GM12878 (cell line): ENCODE measurements around the gene SELPLG. TPM values are rescaled to one million over a fixed set of nuclear protein-coding genes. Genes with fewer than 3 reads are reported as not detected.
A peak's percentile ranks its signal among the peaks of the same experiment; 100 is the strongest.

Experiments
- ATAC-seq: fragments of 200-7000 bp; cut with Tn5 transposase; 3 replicates; pipeline ENCODE4 v1.9.1; 2020; ENCODE audit warnings: mild to moderate bottlenecking, moderate library complexity
- BruUV-seq: library from RNA; stranded (reverse); fragments of 400-500 nt; replicated peaks from 2 replicates; lab custom pipeline; 2021; lab: Mats Ljungman, UMichigan
- CTCF ChIA-PET: fragments of 300-600 bp; sonication (Branson Sonifier 250); formaldehyde crosslinking; extraction: SDS; loops from one replicate; lab custom pipeline; 2021; ENCODE audit warnings: inconsistent platforms; lab: Yijun Ruan, JAX
- POLR2A ChIA-PET: fragments of 350-600 bp; formaldehyde crosslinking; extraction: SDS; loops from one replicate; lab custom pipeline; 2021; ENCODE audit warnings: inconsistent platforms; lab: Charles Lee
- RAD21 ChIA-PET: fragments of 300-600 bp; sonication (Branson Sonifier 250); formaldehyde crosslinking; loops from one replicate; lab custom pipeline; 2023; ENCODE audit warnings: antibody characterized with exemption; ENCODE audit not compliant: unreplicated experiment; lab: Charles Lee
- SMC1A ChIA-PET: fragments of 300-600 bp; sonication (Branson Sonifier 250); formaldehyde crosslinking; loops from one replicate; lab custom pipeline; 2023; ENCODE audit not compliant: unreplicated experiment, uncharacterized antibody; lab: Charles Lee
- DNase-seq: peaks from one replicate; pipeline ENCODE4 v3.0.0-alpha.2; 2011; ENCODE audit warnings: low read depth, low spot score
- FAIRE-seq: peaks from 3 replicates; lab custom pipeline; 2011; peaks lifted over from hg19 to GRCh38; lab: Jason Lieb, UNC
- H2AFZ ChIP-seq: 2 replicates; pipeline ENCODE4 v1.6.0; 2011; ENCODE audit warnings: low read depth, low read length, control low read depth; ENCODE audit not compliant: control insufficient read depth
- H3K27ac ChIP-seq: 2 replicates; pipeline ENCODE4 v1.5.1; 2011; ENCODE audit warnings: control low read depth; ENCODE audit not compliant: control insufficient read depth, insufficient read depth
- H3K27me3 ChIP-seq, 2 experiments: replicated peaks in 1 of 2; 2 replicates each; pipeline versions ENCODE4 v1.6.0 to v1.6.1; 2011; ENCODE audit warnings: low read length in 1 of 2; ENCODE audit not compliant: control insufficient read depth in 2 of 2, insufficient read depth in 2 of 2
- H3K36me3 ChIP-seq, 2 experiments: 2 replicates each; pipeline ENCODE4 v1.5.1; 2011; ENCODE audit warnings: low read length in 1 of 2; ENCODE audit not compliant: control insufficient read depth in 2 of 2, insufficient read depth in 2 of 2
- H3K4me1 ChIP-seq: 2 replicates; pipeline ENCODE4 v1.6.1; 2011; ENCODE audit warnings: mild to moderate bottlenecking, low read length, moderate library complexity, mixed read lengths; ENCODE audit not compliant: control insufficient read depth, insufficient read depth
- H3K4me2 ChIP-seq: 2 replicates; pipeline ENCODE4 v1.6.0; 2011; ENCODE audit warnings: control low read depth; ENCODE audit not compliant: control insufficient read depth, insufficient read depth
- H3K4me3 ChIP-seq: fragments of 200-600 bp; sonication (generic); 2 replicates; pipeline ENCODE4 v1.5.1; 2016
- H3K79me2 ChIP-seq: 2 replicates; pipeline ENCODE4 v1.6.0; 2011; ENCODE audit warnings: low read length; ENCODE audit not compliant: control insufficient read depth, insufficient read depth
- H3K9ac ChIP-seq: 2 replicates; pipeline ENCODE4 v1.8.0; 2011; ENCODE audit warnings: low read length, control low read depth, mixed read lengths; ENCODE audit not compliant: control insufficient read depth, insufficient read depth
- H3K9me3 ChIP-seq: replicated peaks from 3 replicates; pipeline ENCODE4 v1.5.1; 2011; ENCODE audit warnings: mild to moderate bottlenecking, low read length; ENCODE audit not compliant: control insufficient read depth, insufficient read depth
- H4K20me1 ChIP-seq: 2 replicates; pipeline ENCODE4 v1.6.0; 2011; ENCODE audit not compliant: control insufficient read depth, insufficient read depth
- GATAD2B ChIP-seq: fragments of 450-650 bp; conservative IDR thresholded peaks from 2 replicates; pipeline ENCODE4 v1.6.1; 2017; ENCODE audit warnings: low read depth, mild to moderate bottlenecking, moderate library complexity
- KDM1A ChIP-seq: fragments of 200-600 bp; sonication (generic); IDR thresholded peaks from 2 replicates; pipeline ENCODE4 v1.6.1; 2016; ENCODE audit warnings: borderline replicate concordance
- MTA2 ChIP-seq: fragments of 450-650 bp; IDR thresholded peaks from 2 replicates; pipeline ENCODE4 v1.6.1; 2016; ENCODE audit warnings: low read depth, mild to moderate bottlenecking, moderate library complexity
- NFIC ChIP-seq: IDR thresholded peaks from 2 replicates; pipeline ENCODE4 v1.6.1; 2012; ENCODE audit warnings: low read depth, mild to moderate bottlenecking, inconsistent platforms, low read length, moderate library complexity
- RB1 ChIP-seq: fragments of 450-650 bp; formaldehyde crosslinking; IDR thresholded peaks from 2 replicates; pipeline ENCODE4 v1.6.1; 2017; ENCODE audit warnings: mild to moderate bottlenecking, borderline replicate concordance
- RCOR1 ChIP-seq: conservative IDR thresholded peaks from 2 replicates; pipeline ENCODE4 v1.6.1; 2012; ENCODE audit warnings: low read depth, low read length, improper control_type of control experiment
- SMAD1 ChIP-seq: fragments of 450-650 bp; IDR thresholded peaks from 2 replicates; pipeline ENCODE4 v1.6.1; 2018; ENCODE audit warnings: mild to moderate bottlenecking, low read depth; ENCODE audit not compliant: partially characterized antibody
- SPI1 ChIP-seq: IDR thresholded peaks from 2 replicates; pipeline ENCODE4 v1.6.1; 2011; ENCODE audit warnings: low read depth, mild to moderate bottlenecking, low read length, moderate library complexity, borderline replicate concordance; ENCODE audit not compliant: insufficient read depth
- TBL1XR1 ChIP-seq: IDR thresholded peaks from 2 replicates; pipeline ENCODE4 v1.6.1; 2012; ENCODE audit warnings: low read depth, low read length, improper control_type of control experiment
- YY1 ChIP-seq: IDR thresholded peaks from 2 replicates; pipeline ENCODE4 v1.6.1; 2011; ENCODE audit warnings: low read depth, mild to moderate bottlenecking, low read length
- WGBS: methylation state at CpG from one replicate; pipeline ENCODE4 v1.1.6; 2016; ENCODE audit warnings: low lambda C conversion rate; ENCODE audit not compliant: insufficient replicate concordance, insufficient coverage; ENCODE audit errors: missing lambda C conversion rate; 5-methylcytosine and 5-hydroxymethylcytosine counted together
- in situ Hi-C: fragments of 300-500 bp; cut with MboI; formaldehyde crosslinking; loops from 9 replicates; pipeline ENCODE4 v1.14.3; 2018; ENCODE audit warnings: mixed read lengths
- intact Hi-C: fragments of 100-400 bp; cut with micrococcal nuclease; formaldehyde crosslinking; loops from one replicate; pipeline ENCODE4 v1.14.2; 2022; ENCODE audit not compliant: unreplicated experiment
- polyA plus RNA-seq, 11 experiments: library from polyadenylated mRNA; depleted of rRNA in 4 of 11; unstranded in 6 of 11; stranded (reverse) in 5 of 11; fragments of >200 nt; fragmentation: Nextera tagmentation in 4 of 11; fragmentation: Illumina TruSeq in 1 of 11; extraction: Ambion mirVana in 4 of 11; extraction: Trizol in 1 of 11; gene quantifications; 1 replicate in 1 of 11; 2 replicates in 10 of 11; pipeline versions ENCODE4 v1.2.1 to v1.2.3, GENCODE V29; 2011 to 2016; ENCODE audit warnings: inconsistent platforms in 2 of 11, missing spikeins in 2 of 11, low read depth in 1 of 11
- total RNA-seq, 4 experiments: library from RNA; depleted of rRNA in 3 of 4; stranded (reverse); fragments of >200 nt in 3 of 4; fragmentation: Illumina TruSeq in 1 of 4; extraction: Trizol in 1 of 4; gene quantifications; 2 replicates each; pipeline versions ENCODE4 v1.2.1 to v1.2.3, GENCODE V29; 2013 to 2021

SELPLG gene
- total and polyA plus RNA-seq, 10 of the 15 experiments (the other 5 are each of a cell fraction or from before 2014, with no cell fraction given): 3.2 to 32.3 (median 23.9) TPM

- no peak for FAIRE-seq
- TF ChIP-seq KDM1A (no peak), RCOR1 (no peak), MTA2 (no peak), NFIC (no peak), YY1 (no peak)
- no peak overlapping the region for H3K4me3 ChIP-seq
- intact Hi-C loops (no loop called here), in situ Hi-C loops (no loop called here)
- H2AFZ ChIP-seq: no peak overlapping the region
- ATAC-seq: no peak
- no peaks in the 10 kb centered on the region for H4K20me1 ChIP-seq
- ChIA-PET RAD21 (interaction anchor here (0.9 to 17.3 kb wide), 5 partner anchors 9 to 177 kb away, joined by 4 to 413 read pairs (median 9); partner anchors contain the start of genes ISCU and SART3), SMC1A (interaction anchor here (0.9 to 16.7 kb wide), 9 partner anchors 8 to 59 kb away, joined by 3 to 397 read pairs (median 3); partner anchors contain the start of genes ISCU and SART3), POLR2A (interaction anchor here (1.0 to 3.1 kb wide), 6 partner anchors 8 to 65 kb away, joined by 3 to 7 read pairs (median 4); partner anchors contain the start of gene ISCU), CTCF (interaction anchor here (0.6 to 17.2 kb wide), 8 partner anchors 8 to 171 kb away, joined by 3 to 244 read pairs (median 5); partner anchors contain the start of gene ISCU)
- no peak for DNase-seq
- no peak overlapping the region for H3K4me2 ChIP-seq
- peaks cover 3 to 14% of the 10 kb centered on the region in 2 experiments; a peak in 3 of 4 replicates for H3K36me3 ChIP-seq
- H3K9ac ChIP-seq: no peak overlapping the region
- BruUV-seq: no TSS peak
- peaks cover 49% of the 10 kb centered on the region for H3K4me1 ChIP-seq
- peak overlapping the region; percentile 22 for H3K27ac ChIP-seq
- no peaks in the 10 kb centered on the region; the same call in 2 of the 3 replicates for H3K9me3 ChIP-seq
- WGBS: 80% methylated on average over 8 of the region's 8 CpGs
- peaks cover 13% of the 10 kb centered on the region for H3K79me2 ChIP-seq
- no peaks in the 10 kb centered on the region for H3K27me3 ChIP-seq
Observed at GRCh38 chr12:108627134-108627920, 6.4 kb downstream of the SELPLG start.

- FAIRE-seq (no peak), ATAC-seq (no peak), DNase-seq (no peak)
- Histone ChIP-seq H2AFZ (no peak overlapping the region), H3K4me3 (no peak overlapping the region), H3K9ac (no peak overlapping the region), H3K9me3 (no peaks in the 10 kb centered on the region; the same call in 2 of the 3 replicates), H3K79me2 (peaks cover 2% of the 10 kb centered on the region), H3K4me1 (peaks cover 35% of the 10 kb centered on the region), H3K36me3 (peaks cover 3 to 14% of the 10 kb centered on the region in 2 experiments; a peak in 3 of 4 replicates), H3K4me2 (no peak overlapping the region), H3K27ac (no peak overlapping the region), H3K27me3 (no peaks in the 10 kb centered on the region), H4K20me1 (no peaks in the 10 kb centered on the region)
- CTCF ChIA-PET: interaction anchor here (17.2 kb wide), 1 partner anchor 57 kb away, joined by 244 read pairs; the partner anchor contains the start of gene ISCU
- SMC1A ChIA-PET: no interaction called here
- in situ Hi-C loops: no loop called here
- no TSS peak for BruUV-seq
- 95% methylated on average over 3 of the region's 3 CpGs for WGBS
- POLR2A ChIA-PET: interaction anchor here (0.5 to 0.6 kb wide), 2 partner anchors 66 to 98 kb away, joined by 4 to 9 read pairs; no protein-coding TSS in a partner anchor
- TF ChIP-seq RB1 (no peak), SMAD1 (no peak), TBL1XR1 (no peak), MTA2 (no peak), SPI1 (no peak), GATAD2B (no peak)
- RAD21 ChIA-PET: no interaction called here
- intact Hi-C loops: no loop called here
Observed at GRCh38 chr12:108625228-108625627, 8.5 kb downstream of the SELPLG start.
